ENCODE results near the gene ATP4A.
A peak's percentile ranks its signal among the peaks of the same experiment; 100 is the strongest.
"Not testable (repeated sequence)": the region's sequence is repeated elsewhere in the genome, so short reads cannot be mapped to it uniquely, and the experiment has no call there.

The ATP4A gene

DNA sequence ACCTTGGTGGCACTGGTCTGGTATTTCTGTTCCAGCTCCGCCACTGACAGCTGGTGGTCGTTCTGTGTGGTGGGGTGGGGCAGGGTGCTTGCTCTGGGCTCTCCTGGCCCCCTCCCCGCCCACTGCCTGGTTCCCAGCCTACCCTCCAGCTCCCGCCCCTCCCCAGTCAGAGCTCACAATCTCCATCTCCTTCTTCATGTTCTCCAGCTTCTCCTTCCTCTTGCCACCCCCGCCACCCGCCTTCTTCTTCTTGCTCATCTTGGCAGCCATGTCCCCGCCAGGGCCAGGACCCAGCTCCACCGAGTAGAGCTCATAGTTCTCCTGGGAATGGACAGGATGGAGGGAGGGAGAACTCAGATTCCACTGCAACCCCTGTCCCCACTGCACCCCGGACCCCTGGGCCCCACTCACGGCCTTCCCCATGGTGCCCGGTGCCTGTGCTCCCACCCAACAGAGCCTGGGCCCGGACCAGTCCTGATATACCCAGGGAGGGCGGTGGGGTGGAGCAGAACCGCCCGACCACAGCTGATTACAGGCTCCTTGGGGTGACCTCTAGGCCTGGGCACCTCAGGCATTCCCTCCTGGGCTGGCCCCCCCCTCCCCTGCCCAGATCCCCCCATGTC lies at the start of gene ATP4A:
TSS of gene ATP4A (minus strand) at position 452 of the 623 bp plus-strand sequence. CDS start at position 423, 29 bp downstream.
- DNase-seq: no peak

DNA sequence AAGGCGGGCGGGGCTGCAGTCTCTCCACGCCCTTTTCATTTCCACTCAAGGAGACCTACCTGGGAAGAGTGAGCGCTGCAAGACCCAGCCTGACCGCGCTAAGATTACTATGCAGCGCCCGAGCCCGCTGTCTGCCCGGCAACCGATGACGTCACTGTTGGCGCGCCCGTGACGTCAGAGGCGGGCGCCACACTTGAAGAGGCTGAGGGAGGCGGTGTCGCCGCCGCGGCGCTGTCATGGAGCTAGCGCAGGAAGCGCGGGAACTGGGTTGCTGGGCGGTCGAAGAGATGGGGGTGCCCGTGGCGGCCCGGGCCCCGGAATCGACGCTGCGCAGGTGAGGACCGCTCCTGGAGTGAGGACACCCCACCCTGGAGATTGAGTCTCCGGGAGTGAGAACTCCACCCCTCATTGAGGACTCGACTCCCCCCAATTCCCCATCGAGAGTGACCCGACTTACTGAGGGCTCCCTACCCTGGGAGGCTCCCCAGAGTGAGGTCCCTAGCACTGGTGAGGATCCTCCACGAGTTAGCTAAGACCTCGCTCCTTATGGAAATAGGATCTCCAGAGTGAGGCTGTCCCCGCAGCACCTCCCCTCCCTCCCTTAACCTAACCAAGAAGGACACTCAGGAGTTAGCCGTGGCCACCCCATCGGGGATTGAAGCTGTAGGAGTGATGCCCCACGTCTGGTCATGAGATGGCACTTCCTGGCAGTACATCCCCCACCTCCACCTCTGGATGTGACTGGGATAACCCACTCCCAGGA lies 49.3 kb upstream of the ATP4A start, which contains the start of gene HAUS5:
TSS of gene HAUS5 (plus strand) at position 177 of the 763 bp plus-strand sequence. CDS start at position 237, 60 bp downstream.
- peak; percentile 68 to 80 for DNase-seq

DNA sequence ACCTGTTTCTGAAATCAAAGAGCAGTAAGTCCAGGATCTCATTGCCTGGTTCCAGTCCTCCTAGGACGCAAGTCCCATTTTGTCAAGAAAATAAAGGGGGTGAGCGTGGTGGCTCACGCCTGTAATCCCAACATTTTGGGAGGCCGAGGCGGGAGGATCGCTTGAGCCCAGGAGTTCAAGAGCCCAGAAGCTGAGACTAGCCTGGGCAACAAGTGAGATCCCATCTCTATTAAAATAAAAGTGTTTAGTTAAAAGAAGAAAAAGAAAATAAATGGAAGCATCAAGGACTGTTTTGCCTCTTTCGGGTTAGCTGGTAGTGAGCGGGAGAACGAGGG lies 48.7 kb upstream of the ATP4A start:
- no peak for DNase-seq

DNA sequence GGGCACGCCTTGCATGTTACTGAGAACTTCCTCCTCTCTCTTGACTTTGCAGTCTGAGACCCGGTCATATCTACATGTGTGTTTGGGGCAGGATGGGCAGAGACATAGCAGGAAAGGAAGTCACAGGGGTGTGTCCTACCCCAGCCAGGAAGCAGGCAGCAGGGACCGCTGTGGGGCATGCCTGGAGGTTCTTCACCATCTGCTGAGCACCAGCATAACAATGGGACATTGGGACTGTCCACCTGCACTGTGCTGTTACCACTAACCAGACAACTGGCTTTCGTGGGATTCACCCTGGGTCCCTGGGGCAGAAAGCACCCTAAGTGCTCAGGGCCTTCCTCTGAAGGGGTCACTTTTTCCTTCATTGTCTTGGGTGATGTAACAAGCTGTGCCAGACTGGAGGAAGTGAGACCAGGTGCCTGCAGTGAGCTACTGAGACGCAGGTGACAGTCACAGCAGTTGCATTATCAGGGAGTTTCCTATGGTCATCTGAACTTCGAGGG lies 46.4 kb upstream of the ATP4A start:
- no peak for DNase-seq

DNA sequence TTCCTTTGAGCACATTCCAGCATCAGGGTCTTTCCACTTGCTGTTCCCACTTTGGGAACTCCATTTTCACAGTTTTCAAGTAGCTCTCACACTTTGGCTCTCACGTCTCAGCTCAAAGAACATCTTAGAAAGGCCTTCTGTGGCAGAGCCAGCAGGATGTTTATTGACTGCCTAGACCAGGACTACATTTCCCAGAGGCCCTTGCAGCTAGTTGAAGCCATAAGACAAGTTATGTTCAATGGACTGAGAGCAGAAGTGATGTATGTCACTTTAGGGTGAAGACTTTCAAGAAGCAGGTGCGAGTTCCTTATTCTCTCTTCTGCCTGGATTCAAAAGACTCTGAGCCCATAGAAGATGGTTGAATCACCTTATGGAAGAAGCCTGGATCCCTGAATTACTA lies 44.8 kb upstream of the ATP4A start:
- DNase-seq: no peak

DNA sequence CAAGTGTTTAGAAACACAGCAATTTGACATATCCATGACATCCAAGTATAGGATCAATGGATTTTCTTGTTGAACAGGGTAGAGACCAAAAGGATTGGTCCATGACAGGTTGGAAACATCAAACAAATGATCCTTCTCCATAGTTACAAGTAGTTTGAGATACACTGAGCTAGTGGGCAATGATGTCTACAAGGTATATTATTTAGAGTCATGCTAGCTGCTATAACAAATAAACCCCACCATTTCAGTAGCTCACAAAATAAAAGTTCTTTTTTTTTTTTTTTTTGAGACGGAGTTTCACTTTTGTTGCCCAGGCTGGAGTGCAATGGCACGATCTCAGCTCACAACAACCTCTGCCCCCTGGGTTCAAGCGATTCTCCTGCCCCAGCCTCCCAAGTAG lies 44.2 kb upstream of the ATP4A start:
- no peak for DNase-seq

DNA sequence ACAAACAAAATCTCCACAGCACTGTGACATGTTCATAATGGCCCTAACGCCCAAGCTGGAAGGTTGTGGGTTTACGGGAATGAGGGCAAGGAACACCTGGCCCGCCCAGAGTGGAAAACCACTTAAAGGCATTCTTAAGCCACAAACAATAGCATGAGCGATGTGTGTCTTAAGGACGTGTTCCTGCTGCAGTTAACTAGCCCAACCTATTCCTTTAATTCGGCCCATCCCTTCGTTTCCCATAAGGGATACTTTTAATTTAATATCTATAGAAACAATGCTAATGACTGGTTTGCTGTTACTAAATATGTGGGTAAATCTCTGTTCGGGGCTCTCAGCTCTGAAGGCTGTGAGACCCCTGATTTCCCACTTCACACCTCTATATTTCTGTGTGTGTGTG lies 43.7 kb upstream of the ATP4A start:
- not testable (repeated sequence) for DNase-seq

DNA sequence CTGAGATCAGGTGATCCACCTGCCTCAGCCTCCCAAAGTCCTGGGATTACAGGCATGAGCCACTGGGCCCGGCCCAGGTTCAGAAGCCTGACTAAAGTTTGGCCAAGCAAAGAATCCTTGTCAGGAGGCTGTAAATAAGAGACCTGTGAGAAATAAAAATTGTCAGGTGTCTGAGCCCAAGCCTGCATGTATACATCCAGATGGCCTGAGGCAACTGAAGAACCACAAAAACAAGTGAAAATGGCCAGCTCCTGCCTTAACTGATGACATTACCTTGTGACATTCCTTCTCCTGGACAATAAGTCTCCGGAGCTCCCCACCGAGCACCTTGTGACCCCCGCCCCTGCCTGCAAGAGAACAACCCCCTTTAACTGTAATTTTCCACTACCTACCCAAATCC lies 41.0 kb upstream of the ATP4A start:
- not testable (repeated sequence) for DNase-seq

DNA sequence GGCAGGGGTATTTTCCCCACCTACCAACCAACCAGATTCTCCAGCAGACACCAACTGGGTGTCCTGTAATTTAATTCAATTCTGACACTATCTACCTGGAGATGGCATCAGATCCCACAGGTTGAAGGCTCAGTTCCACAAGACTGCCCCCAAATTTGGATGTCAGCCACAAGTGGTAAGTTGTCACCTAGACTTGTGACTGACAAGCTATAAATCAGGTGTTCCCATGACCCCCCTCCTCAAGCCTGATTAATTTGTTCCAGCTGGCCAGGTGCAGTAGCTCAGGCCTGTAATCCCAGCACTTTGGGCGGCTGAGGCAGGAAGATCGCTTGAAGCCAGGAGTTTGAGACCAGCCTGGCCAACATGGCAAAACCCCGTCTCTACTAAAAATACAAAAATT lies 38.5 kb upstream of the ATP4A start:
- no peak for DNase-seq

DNA sequence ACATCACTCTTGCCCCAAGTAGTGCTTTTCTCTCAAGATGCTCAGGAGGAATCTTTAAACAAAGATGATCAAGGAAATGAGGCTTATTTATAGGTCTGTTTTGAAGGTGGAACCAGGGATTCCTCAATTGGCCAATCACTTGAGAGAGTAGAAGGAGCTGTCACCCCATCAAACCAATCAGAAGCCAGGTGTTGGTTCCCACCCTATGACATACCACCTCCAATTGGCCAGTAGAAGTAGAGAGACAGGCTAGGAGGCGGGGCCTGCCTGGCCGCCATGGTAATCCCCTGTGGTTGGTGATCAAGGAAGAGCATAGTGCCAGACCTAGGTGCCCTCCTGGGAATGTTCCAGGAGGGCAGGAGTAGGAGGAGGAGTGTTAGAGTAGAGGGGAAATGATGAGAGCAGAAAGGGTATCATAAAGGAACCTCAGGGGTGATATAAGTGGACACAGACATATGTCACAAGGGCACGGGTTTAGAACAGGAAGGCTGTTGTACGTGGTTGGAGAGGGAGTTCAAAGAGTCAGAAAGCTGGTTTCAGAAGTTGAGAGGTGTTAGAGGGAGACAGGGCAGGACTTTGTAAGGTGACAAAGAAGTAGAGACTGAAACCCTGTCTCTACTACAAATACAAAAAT lies 33.0 kb upstream of the ATP4A start:
- no peak for DNase-seq

DNA sequence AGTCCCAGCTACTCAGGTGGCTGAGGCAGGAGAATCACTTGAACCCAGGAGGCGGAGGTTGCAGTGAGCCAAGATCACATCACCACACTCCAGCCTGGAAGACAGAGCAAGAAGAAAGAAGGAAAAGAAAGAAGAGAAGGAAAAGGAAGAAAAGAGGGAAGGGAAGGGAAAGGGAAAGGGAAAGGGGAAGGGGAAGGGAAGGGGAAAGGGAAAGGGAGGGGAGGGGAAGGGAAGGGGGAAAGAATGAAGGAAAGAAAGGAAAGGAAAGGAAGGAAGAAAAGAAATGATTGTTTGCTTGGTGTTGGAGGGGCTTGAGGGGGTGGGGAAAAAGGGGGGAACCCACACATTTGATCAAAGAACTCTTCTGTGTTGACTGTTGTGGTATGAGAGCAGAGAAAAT lies 32.5 kb upstream of the ATP4A start:
- no peak for DNase-seq

DNA sequence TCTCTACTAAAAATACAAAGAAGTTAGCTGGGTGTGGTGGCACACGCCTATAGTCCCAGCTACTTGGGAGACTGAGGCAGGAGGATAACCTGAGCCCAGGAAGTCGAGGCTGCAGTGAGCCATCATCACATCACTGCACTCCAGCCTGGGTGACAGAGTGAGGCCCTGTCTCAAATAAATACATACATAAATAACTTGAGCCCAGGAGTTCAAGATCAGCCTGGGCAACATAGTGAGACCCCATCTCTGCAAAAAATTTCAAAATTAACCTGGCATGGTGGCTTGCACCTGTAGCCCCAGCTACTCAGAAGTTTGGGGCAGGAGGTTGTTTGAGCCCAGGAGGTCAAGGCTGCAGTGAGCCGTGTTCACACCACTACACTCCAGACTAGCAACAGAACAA lies 31.6 kb upstream of the ATP4A start:
- not testable (repeated sequence) for DNase-seq

DNA sequence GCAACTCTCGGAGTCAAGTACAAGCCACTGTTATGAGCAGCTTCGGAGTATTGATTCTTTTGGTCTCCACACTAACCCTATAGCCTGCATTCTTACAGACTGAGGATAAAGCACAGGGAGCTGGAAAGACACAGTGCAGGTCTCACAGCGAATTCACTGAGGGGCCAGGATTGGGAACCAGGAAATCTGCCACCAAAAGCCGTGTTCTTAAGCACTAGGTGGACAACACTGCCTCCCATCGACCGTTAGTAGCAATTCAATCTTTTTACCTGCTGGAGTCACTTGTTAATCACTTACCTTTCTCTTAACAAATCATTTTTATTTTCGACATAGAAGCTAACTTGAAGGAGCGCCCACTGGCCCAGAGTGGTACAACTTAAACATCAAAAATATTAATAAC lies 28.8 kb upstream of the ATP4A start:
- peak in 1 of 2 donors; percentile 3 for DNase-seq

DNA sequence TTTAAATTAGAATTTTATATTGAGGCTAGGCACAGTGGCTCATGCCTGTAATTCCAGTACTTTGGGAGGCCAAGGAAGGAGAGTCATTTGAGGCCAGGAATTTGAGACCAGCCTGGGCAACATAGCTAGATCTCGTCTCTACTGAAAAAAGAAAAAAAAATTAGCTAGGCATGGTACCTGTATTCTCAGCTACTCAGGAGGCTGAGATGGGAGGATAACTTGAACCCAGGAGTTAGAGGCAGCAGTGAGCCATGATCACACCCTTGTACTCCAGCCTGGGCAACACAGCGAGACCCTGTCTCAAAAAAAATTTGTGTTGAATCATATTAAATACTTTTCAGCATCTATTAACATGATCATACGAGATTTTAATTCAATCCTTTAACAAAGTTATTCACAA lies 27.4 kb upstream of the ATP4A start:
- no peak for DNase-seq

DNA sequence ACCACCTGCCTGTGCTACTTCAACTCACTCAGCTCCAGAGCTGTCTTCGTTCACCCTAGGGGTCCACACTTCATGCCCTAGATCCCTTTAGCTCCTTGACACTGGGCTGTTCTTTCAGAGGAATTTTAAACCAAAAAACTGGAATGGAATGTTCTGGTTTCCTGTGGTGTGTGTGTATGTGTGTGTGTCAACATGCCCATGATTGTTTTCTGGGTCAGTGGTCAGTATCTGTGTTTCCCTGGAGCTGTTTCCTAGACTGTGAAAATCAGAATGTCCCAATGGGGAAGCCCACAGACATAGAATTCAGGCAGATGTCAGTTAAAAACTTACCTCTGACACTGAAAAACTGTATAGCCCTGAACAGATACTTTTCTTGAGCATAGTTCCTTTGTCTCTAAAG lies 23.9 kb upstream of the ATP4A start:
- no peak for DNase-seq

DNA sequence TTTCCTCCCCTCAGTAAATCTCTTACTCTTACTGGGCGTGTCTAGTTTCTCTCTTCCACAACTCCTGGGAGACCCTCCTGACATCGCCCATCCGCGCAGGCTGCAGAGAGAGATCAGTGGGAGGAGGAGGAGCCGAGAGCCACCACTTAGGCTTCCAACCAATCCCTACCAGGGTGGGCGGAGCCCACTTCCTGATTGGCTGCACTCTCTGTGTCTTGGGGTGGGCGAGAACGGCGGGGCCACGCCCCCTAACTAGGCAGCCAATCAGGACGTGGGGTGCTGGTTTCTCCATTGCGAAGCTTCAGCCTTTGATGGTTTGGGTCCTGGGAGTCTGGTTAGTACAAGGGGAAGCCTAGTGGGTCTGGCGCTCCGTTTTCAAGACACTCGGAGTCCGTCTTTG lies 22.4 kb upstream of the ATP4A start, which contains the start of gene PMIS2:
TSS of gene PMIS2 (plus strand) at position 326 of the 400 bp plus-strand sequence. CDS start 87 bp downstream, outside the sequence.
- DNase-seq: no peak

DNA sequence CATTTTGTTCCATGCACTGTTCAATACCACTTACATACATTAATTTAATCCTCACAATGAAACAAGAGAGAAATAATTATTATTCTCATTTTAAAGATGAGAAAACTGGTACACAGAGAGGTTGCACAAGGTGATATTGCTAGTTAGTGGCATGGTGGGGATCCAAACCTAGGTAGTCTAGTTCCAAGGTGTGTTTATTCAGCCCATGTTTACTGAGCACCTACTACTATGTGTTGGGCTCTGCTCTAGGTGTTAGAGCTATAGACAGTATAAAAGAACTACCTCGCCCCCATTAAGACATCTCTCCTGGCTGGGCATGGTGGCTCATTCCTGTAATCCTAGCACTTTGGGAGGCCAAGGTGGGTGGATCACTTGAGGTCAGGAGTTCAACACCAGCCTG lies 19.3 kb upstream of the ATP4A start:
- DNase-seq: no peak

DNA sequence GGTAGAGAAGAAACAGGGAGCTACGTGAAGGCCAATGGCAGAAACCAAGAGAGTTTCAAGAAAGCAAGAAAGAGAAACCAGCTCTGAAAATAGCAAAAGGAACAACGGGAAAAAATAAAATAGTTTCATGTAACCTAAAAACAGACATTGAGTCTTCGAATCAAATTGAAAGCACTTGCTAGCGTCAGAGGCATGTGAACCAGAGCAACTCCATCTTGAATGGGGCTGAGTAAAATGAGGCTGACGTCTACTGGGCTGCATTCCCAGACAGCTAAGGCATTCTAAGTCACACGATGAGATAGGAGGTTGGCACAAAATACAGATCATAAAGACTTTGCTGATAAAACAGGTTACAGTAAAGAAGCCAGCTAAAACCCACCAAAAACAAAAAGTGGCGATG lies 15.2 kb upstream of the ATP4A start:
- DNase-seq: no peak

DNA sequence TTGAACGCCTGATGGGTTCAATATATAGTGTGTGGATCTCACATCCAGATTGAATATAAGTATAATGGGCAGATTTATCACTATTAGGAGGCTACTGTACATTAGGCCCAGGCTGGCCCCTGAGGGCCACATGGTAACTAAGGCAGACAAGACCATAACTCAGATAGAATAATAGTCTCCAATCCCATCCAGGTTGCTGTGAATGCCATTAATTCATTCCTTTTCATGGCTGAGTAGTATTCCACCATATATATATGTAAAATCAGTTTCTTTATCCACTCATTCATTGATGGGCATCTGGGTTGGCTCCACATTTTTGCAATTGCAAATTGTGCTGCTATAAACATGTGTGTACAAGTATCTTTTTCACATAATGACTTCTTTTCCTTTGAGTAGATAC lies 14.5 kb upstream of the ATP4A start:
- DNase-seq: no peak

DNA sequence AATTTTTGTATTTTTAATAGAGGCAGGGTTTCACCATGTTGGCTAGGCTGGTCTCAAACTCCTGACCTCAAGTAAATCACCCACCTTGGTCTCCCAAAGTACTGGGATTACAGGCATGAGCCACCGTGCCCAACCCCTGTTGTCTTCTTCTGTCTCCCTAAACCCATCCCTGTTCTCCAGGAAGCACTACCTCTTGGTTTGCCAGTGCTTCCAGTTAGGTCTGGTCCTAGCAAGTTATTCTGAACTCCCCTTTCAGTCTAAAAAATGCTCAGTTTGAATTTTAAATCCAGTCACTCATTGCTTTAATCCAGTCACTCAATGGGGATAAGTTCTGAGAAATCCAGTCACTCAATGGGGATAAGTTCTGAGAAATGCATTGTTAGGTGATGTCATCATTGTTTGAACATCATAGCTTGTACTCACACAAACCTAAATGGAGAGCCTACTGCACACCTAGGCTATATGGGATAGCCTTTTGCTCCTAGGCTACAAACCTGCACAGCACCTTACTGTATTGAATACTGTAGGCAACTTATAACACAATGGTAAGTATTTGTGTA lies 8.0 kb upstream of the ATP4A start:
- no peak for DNase-seq

DNA sequence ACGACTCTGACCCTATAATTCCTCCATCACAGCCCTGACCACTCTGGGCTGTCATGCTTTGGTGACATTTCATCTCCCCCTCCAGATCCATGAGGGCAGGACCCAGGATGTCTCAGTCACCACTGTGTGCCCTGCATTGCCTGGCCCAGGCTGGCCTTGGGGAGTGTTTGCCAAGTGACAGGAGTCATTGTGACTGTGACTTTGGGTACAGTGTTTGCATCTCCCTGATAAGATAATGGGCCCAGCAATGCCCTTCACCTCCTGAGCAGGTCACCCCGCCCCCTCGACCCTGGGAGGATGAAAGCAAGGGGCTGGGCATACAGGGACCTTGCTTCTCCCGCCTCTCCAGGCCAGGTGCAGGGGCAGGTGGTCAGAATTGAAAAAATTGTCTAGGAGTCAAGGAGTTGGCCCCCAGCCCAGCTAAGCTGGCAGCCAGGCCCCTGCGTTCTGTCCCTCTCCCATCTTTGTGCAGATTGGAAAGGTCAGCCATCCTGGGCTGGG lies 5.9 kb upstream of the ATP4A start:
- no peak for DNase-seq

DNA sequence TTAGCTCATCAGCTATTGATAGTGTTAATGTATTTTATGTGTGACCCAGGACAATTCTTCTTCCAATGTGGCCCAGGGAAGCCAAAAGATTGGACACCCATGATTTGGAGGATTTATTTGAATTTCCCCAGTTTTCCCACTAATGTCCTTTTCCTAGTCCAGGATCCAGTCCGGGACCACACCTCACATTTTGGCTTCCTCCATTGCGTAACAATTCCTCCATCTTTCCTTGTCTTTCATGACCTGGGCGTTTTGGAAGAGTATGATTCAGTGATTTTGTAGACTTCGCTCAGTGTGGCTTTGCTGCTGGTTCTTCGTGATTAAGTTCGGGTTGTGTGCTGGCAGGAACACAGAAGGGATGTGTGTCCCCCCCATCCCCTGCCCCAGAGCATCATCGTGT lies 3.3 kb upstream of the ATP4A start:
- DNase-seq: no peak
